Measurements from ENCODE around the gene NSUN4. TPM values are rescaled to one million over a fixed set of nuclear protein-coding genes. Genes with fewer than 3 reads are reported as not detected.

Gene NSUN4
- total and polyA plus RNA-seq, 2 of the 13 experiments (the other 11 are each of a cell fraction or from before 2014, with no cell fraction given): 21.5 to 23.5 TPM

DNA sequence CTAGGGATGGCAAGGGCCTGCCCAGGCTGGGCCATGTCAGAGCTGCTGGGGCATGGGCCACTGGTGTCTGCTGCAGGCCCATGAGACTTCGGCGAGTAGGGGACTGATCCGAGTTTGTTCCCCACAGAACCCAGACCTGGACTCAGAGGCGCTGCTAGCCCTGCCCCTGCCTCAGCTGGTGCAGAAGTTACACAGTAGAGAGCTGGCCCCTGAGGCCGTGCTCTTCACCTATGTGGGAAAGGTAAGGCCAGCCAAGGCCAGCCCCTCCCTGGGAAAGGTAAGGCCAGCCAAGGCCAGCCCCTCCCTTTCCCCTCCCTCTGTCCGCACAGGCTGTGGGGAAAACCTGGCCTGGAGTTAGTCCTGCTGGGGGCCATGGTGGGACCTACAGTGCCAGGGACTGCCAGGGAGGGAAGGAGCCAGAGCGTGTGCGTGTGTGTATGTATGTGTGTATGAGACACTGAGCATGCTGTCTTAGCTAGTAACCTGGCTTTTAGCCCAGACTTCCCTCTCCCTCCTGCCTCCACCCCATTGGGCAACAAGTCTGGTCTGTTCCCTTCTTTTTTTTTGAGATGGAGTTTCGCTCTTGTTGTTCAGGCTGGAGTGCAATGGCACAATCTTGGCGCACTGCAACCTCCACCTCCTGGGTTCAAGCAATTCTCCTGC, 61.5 kb downstream of the NSUN4 start (continued):
- TF ChIP-seq, protein P1, sequence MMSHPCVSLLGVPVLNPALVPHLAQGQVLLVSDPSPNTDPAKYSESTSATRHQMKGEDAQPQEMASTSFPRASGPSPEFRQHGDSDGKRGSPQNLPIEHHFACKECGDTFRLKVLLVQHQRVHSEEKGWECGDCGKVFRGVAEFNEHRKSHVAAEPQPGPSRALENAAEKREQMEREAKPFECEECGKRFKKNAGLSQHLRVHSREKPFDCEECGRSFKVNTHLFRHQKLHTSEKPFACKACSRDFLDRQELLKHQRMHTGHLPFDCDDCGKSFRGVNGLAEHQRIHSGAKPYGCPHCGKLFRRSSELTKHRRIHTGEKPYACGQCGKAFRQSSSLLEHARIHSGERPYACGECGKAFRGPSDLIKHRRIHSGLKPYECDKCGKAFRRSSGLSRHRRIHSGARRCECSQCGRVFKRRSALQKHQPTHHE (CRISPR knock-in tag; IDR thresholded peaks at IDR 0.05; ENCODE audit: borderline replicate concordance): no peak
- TF ChIP-seq ZNF317 (CRISPR knock-in tag; IDR thresholded peaks at IDR 0.05) (no peak), ZFP82 (CRISPR knock-in tag; IDR thresholded peaks at IDR 0.05; ENCODE audit: borderline replicate concordance) (no peak), ZNF431 (CRISPR knock-in tag; IDR thresholded peaks at IDR 0.05; ENCODE audit: borderline replicate concordance, low read depth) (no peak), CHD4 (IDR thresholded peaks at IDR 0.05; ENCODE audit: borderline replicate concordance, low read length) (no peak), PRMT3 (CRISPR knock-in tag; IDR thresholded peaks at IDR 0.05; ENCODE audit: borderline replicate concordance, low read depth) (no peak), MBNL3 (CRISPR knock-in tag; conservative IDR thresholded peaks at IDR 0.05) (no peak), FOSL1 (CRISPR knock-in tag; IDR thresholded peaks at IDR 0.05; ENCODE audit: borderline replicate concordance) (no peak), ZNF530 (CRISPR knock-in tag; IDR thresholded peaks at IDR 0.05; ENCODE audit: low read depth) (no peak), CREM (IDR thresholded peaks at IDR 0.05) (no peak), CREM (CRISPR knock-in tag; IDR thresholded peaks at IDR 0.05) (no peak), PRPF4 (IDR thresholded peaks at IDR 0.05; ENCODE audit: low read depth, low read length, poor library complexity, severe bottlenecking) (no peak), SOX6 (IDR thresholded peaks at IDR 0.05) (no peak), SOX6 (CRISPR knock-in tag; IDR thresholded peaks at IDR 0.05) (0 out of 2 replicates have a peak, but pooled peaks have one; percentile 18)
- TF ChIP-seq, protein P2, sequence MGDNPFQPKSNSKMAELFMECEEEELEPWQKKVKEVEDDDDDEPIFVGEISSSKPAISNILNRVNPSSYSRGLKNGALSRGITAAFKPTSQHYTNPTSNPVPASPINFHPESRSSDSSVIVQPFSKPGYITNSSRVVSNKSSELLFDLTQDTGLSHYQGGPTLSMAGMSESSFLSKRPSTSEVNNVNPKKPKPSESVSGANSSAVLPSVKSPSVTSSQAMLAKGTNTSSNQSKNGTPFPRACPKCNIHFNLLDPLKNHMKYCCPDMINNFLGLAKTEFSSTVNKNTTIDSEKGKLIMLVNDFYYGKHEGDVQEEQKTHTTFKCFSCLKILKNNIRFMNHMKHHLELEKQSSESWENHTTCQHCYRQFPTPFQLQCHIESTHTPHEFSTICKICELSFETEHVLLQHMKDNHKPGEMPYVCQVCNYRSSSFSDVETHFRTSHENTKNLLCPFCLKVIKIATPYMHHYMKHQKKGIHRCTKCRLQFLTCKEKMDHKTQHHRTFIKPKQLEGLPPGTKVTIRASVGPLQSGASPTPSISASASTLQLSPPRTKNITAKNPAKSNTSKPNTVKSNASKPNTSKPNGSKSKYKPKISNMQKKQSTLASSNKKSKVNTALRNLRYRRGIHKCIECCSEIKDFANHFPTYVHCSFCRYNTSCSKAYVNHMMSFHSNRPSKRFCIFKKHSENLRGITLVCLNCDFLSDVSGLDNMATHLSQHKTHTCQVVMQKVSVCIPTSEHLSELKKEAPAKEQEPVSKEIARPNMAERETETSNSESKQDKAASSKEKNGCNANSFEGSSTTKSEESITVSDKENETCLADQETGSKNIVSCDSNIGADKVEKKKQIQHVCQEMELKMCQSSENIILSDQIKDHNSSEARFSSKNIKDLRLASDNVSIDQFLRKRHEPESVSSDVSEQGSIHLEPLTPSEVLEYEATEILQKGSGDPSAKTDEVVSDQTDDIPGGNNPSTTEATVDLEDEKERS (CRISPR knock-in tag; IDR thresholded peaks at IDR 0.05): peak; percentile 51; the same call in 1 of the 2 replicates
- TF ChIP-seq, protein P3, sequence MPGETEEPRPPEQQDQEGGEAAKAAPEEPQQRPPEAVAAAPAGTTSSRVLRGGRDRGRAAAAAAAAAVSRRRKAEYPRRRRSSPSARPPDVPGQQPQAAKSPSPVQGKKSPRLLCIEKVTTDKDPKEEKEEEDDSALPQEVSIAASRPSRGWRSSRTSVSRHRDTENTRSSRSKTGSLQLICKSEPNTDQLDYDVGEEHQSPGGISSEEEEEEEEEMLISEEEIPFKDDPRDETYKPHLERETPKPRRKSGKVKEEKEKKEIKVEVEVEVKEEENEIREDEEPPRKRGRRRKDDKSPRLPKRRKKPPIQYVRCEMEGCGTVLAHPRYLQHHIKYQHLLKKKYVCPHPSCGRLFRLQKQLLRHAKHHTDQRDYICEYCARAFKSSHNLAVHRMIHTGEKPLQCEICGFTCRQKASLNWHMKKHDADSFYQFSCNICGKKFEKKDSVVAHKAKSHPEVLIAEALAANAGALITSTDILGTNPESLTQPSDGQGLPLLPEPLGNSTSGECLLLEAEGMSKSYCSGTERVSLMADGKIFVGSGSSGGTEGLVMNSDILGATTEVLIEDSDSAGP (CRISPR knock-in tag; IDR thresholded peaks at IDR 0.05; ENCODE audit: borderline replicate concordance): peak; percentile 50; the same call in 1 of the 2 replicates
- TF ChIP-seq, protein P4, sequence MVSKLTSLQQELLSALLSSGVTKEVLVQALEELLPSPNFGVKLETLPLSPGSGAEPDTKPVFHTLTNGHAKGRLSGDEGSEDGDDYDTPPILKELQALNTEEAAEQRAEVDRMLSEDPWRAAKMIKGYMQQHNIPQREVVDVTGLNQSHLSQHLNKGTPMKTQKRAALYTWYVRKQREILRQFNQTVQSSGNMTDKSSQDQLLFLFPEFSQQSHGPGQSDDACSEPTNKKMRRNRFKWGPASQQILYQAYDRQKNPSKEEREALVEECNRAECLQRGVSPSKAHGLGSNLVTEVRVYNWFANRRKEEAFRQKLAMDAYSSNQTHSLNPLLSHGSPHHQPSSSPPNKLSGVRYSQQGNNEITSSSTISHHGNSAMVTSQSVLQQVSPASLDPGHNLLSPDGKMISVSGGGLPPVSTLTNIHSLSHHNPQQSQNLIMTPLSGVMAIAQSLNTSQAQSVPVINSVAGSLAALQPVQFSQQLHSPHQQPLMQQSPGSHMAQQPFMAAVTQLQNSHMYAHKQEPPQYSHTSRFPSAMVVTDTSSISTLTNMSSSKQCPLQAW (CRISPR knock-in tag; IDR thresholded peaks at IDR 0.05): peak; percentile 85
- TF ChIP-seq, protein P5, sequence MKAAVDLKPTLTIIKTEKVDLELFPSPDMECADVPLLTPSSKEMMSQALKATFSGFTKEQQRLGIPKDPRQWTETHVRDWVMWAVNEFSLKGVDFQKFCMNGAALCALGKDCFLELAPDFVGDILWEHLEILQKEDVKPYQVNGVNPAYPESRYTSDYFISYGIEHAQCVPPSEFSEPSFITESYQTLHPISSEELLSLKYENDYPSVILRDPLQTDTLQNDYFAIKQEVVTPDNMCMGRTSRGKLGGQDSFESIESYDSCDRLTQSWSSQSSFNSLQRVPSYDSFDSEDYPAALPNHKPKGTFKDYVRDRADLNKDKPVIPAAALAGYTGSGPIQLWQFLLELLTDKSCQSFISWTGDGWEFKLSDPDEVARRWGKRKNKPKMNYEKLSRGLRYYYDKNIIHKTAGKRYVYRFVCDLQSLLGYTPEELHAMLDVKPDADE (CRISPR knock-in tag; IDR thresholded peaks at IDR 0.05): no peak
- TF ChIP-seq, protein P6, sequence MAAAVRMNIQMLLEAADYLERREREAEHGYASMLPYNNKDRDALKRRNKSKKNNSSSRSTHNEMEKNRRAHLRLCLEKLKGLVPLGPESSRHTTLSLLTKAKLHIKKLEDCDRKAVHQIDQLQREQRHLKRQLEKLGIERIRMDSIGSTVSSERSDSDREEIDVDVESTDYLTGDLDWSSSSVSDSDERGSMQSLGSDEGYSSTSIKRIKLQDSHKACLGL (CRISPR knock-in tag; IDR thresholded peaks at IDR 0.05): no peak

All from HepG2 (cell line).